ENCODE data around the gene APBA2.

Gene APBA2

DNA sequence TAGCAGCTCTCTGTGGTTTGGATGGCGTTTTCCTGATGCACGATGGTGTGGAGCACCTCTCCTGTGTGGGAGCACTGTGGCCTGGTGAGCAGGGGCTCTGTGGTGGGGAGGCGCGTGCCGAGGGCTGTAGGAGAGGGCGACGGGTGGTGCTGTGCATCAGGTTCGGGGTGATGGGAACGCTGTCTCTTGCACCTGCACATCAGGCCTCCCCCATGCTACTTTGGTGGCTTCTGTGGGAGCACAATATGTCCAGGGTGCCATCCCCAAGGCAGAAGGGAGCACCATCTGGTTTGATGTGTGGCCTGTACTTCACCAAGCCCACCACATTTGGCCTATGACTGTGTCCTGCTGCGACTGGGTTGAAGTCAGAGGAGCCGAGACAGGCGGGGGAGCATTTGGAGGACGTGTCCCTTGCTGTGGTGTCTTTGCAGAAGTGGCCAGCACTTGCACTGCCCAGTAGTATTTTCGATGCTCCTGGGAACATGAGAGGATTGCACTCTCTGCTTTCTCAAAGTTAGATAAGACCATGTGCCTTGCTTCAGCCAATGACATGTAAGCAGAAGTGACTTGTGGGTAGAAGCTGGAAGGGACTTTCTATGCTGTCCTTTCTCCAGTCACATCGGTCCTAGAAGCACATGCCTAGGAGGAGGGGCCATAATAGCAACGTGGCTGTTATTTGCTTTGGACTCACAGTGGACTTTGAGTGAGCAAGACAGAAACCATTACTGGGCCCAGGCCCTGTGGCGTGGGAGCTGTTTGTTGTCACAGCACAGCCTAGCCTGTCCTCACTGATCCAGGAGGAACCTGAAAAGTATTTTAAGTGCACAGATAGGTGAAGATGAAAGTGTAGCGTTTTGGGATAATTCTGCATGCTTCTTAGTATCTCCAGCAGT, 72.1 kb downstream of the APBA2 start:
- DNase-seq (ENCODE audit: low read depth) = no peak

DNA sequence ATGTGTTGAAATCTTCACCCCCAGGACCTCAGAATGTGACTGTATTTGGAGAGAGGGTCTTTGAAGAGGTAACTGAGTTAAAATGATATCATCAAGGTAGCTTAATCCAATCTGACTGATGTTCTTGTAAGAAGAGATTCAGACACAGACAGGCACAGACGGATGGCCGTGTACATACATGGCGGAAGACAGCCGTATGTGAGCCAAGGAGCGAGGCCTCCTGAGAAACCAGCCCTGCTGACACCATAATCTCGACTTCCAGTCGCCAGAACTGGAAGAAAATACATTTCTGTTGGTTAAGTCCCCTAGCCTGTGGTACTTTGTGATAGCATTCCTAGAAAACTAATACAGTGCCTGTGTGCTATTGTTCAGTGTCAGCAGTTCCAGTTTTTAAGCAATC, 73.6 kb downstream of the APBA2 start:
- no peak for DNase-seq (ENCODE audit: low read depth)

DNA sequence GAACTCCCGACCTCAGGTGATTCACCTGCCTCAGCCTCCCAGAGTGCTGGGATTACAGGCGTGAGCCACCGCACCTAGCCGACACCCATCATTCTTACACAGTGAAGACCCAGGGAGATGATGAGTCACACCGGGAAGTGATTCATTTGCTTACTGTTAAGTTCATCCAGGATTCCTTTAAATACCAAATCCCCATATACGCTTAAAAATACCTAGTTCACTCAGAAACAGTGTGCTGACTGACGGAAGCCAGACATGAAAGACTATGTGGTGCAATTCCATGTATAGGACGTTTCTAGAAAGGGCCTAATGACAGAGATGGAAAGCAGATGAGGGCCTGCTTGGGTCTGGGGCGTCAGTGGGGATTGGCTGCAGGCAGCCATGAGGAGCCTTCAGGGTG, 75.2 kb downstream of the APBA2 start:
- no peak for DNase-seq (ENCODE audit: low read depth)

DNA sequence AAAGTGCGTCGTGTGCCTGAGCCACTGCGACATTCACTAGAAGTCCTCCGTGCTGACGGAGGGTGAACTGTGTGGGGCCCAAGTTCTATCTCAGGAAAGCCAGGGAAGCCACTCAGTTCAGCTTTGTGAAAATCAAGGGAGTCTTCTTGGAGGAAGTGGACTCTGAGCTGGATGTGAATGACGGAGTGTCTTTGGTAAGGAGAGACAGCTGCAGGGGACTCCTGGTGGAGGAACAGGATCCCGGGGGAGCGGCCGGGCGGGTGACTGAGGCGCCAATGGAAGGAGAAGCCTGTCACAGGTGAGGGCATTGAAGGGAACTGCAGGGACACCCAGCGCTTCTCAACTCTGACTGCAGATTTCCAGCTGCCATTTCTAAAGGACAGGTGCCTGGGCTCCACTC, 75.6 kb downstream of the APBA2 start:
- DNase-seq (ENCODE audit: low read depth) = no peak

DNA sequence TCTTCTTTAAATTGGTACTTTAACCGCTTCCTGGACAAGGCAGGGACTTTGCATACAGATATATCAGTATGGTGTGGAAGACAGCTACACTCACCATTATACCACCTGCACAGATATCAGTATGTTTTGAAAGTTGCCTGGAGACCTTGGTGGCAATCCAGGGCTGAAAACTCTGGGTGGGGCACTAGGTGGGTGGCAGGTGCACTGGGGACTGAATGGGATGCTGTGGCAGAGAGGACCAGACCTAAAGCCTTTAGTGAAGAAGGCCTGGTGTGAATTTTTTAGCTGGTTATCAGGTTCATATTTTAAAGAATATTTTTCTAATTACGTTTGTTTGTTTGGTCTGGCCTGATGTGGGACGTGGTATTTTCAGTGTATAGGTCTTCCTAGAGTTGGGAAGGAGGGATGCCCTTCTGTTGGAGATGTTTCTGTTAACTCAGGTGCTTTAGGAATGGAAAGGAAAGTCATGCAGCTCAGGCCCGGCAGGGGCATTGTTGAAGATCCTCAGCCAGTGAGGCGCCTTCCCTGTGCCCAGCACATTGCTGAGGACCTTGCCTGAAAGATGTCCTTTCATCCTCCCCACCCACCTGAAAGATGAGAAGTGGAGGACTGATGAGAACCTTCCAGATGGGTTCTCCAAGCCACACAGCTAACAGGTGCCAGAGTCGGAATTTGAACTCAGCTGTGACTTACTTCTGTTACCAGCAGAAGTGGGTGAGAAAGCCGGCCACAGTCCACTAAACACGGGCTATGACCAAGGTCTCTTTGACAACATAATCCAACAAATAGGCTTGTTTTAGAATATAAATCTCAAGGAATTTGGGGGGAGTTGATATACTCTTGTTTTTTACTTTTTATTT, 77.3 kb downstream of the APBA2 start:
- no peak for DNase-seq (ENCODE audit: low read depth)

DNA sequence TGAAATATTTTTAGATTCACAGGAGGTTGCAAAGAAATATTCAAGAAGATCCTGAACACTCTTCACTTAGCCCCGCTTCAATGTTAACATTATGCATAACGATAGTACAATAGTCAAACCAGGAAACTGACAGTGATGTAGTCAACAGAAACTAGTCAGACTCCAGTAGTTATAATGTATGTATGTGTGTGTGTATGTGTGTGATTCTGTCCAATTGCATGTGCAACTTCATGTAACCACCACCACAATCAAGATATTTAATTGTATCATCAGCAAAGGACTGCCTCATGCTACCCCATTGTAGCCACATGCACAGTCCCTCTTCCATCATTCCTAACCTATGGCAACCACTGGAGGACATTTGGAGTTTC, 77.9 kb downstream of the APBA2 start:
- no peak for DNase-seq (ENCODE audit: low read depth)

DNA sequence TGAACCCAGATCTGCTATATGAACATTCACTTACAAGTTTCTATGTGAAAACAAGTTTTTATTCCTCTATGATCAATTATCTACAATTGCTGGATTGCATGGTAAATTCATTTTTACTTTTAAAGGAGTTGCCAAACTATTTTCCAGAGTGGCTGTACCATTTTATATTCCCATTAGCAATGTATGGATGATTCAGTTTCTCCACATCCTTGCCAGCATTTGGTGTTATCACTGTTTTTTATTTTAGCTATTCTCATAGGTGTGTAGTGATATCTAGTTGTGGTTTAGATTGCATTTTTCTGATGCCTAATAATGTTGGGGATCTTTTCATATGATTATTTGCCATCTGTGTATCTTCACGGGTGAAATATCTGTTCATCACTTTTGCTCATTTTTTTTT, 78.3 kb downstream of the APBA2 start:
- DNase-seq (ENCODE audit: low read depth) = no peak

DNA sequence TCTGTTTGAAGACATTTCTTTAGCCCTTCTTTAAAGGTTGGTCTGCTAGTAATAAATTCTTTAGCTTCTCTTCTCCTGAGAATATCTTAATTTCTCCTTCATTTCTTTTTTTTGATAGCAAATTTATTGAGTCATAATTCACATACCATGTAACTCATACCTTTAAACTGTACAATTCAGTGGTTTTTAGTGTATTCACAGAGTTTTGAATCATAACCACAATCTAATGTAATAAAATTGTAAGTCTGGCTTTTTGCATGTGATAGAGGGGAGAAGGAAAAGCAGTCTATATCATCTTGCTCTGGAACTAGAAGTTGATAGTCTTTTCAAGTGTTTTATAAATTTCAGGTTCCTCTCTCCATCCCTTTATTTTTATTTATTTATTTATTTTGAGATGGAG, 81.3 kb downstream of the APBA2 start:
- DNase-seq (ENCODE audit: low read depth) = no peak

DNA sequence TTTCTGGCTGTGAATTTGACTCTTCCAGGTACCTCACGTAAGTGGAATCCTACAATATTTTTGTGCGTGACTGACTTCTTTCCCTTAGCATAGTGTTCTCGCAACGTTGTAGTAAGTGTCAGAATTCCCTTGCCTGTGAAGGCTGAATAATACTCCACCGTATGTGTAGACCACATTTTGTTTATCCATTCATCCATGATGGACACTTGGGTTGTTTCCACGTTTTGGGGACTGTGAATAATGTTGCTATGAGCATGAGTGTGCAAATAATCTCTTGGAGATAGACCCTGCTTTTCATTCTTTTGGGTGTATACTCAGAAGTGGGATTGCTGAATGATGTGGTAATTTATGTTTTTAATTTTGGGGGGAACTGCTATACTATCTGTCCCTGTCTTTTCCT, 82.2 kb downstream of the APBA2 start:
- no peak for DNase-seq (ENCODE audit: low read depth)

DNA sequence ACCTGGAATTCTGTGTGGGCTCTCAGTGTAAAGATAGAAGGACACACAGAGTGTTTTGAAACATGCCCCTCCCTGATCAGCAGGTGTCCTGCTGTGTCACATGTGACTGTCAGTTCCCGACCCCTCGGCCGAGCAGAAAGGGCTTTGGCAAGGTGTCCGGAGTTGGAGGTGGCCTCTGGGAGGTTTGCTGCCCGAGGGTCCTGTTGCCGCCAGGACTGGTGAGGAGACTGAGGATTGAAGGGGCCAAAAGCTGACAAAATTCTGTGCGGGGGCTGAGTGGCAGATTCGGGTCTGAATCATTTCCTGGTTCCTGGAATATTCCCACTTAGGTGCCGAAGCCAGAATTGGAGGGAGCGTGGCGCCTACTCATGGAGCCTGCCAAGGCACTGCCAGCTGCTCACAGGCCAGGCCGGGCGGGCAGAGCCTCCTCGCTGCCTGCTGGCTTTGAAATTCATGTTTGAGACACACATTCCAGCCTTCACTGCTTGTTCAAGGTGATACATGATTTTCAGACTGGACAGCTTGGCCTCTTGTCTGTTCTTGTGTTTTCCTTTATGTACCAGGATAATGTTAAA, 83.8 kb downstream of the APBA2 start:
- DNase-seq (ENCODE audit: low read depth) = no peak

DNA sequence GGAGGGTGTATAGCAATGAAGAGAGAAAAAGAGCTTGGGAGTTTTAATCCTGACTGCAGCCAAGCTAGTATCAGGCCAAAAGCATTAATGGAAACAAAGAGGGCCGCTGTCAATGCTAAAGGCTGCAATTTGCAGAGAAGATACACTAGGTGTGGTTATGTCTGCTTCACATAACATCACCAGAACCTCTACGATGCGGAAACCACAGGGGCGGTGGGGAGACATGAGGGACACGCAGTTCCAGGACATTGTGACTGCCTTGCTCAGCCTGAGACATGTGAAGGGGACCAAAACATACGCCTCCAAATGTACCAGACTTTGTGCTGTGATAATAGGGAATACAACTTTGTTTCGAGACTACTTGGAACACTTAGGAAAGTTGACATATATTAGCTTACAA, 88.4 kb downstream of the APBA2 start:
- no peak for DNase-seq (ENCODE audit: low read depth)

DNA sequence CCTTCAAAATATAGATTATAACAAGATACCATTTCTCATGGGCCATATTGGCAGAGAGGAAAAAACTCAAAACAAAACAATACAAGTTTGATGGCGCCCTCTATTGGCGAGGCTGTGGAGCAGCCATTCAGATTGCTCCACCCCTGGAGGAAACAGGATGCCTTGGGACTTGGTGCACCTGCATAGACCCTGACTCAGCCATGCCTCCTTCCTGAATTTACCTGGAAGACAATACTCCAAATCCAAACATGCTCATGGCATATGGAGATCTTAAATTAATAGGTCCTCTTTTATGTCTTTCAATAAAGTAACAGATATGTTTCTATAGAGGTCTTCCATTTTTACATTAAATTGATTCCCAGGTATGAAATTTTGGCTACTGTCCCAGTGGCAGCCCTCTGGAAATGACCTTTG, 90.0 kb downstream of the APBA2 start:
- no peak for DNase-seq (ENCODE audit: low read depth)

DNA sequence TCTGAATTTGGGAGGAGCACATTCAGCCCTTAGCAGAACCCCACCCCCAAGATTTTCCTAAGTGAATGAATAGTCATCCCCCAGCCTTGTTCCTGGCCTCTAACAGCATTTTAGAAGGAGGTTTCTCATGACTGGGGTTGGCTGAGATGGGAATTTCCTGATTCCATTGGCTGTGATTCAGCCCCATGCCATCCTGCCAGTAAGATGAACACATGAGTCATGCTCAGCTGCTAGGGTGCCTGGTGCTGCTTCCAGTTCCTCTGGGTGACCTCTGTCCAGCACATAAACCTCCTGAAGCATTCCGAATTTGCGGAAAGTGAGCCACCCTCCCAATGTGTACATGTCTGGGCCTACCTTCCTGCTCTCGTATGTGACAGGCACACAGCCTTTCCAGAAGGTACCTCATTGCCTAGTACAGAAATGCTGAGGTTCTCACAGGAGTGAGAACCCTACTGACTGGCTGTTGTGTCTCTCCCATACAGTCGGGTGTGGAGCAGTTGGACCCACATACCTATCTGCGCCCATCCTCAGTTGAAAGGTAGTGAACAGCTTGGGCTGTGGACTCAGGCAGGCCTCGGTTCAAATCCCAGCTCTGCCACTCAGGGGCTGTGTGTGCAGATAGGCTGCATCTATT, 91.7 kb downstream of the APBA2 start:
- no peak for DNase-seq (ENCODE audit: low read depth)

DNA sequence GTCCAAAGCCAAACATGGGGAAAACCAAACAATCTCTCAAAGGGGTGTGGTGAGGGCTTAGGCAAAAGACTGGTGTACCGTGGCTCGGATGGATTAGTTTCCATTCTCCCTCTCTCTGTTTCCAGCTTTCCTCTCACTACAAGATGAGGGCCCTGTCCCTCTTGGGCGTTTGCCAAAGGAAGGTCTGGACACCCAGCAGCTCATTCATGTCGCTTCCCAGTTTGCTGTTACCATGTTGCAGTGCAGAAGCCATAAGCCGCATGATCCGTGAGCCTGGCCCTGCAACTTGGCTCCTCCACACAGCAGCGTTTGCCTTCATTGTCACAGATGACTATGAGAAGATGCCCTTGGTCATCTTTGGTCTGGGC, 92.2 kb downstream of the APBA2 start:
- DNase-seq (ENCODE audit: low read depth) = no peak

DNA sequence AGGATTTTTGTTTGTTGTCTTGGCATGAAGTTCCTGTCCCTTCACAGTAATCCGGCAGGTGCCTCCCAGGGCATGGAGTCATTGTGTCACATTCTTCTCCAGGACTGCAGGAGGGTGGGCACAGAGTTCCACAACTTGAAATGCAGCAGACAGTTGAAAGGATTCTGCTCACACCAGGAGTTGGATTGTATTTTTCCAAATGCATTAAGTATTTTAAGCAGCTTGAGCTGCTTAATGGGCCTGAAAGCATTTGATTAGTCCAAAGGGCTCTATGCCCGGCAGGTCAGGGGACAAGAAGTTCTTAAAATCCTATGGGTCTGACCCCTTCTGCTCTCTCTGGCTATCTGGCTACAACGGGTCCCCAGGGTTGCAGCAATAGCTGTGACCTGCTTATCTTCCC, 92.9 kb downstream of the APBA2 start:
- no peak for DNase-seq (ENCODE audit: low read depth)

DNA sequence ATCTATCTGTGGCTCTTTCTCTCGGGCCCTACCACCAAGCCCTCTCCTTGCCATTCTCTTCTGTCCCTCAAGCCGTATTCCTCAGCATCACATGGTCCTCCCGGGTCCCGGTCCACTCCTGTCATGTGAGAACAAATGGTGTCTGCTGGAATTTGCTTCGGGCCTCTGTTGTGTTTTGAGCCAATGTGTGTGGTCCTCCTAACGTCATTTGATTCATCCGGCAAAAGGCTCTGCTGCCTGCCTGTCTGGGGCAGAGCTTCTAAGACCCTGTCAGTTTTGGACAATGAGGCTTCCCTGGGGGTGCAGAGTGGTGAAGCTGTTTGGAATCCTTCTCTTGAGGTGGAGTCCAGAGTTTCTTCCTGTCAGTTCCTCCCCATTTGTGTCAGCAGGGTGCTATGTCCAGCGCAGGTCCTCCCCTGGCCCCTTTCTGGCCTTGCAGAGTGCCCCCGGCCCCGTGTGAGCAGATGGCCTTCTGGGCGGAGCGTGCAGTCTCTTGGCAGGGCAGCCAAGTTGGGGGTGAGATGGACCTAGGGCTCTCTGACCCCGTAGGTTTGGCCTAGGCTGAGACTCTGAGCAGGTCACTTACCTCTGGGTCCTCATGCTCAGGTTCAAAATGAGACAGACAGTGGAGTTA, 93.6 kb downstream of the APBA2 start:
- DNase-seq (ENCODE audit: low read depth) = no peak

DNA sequence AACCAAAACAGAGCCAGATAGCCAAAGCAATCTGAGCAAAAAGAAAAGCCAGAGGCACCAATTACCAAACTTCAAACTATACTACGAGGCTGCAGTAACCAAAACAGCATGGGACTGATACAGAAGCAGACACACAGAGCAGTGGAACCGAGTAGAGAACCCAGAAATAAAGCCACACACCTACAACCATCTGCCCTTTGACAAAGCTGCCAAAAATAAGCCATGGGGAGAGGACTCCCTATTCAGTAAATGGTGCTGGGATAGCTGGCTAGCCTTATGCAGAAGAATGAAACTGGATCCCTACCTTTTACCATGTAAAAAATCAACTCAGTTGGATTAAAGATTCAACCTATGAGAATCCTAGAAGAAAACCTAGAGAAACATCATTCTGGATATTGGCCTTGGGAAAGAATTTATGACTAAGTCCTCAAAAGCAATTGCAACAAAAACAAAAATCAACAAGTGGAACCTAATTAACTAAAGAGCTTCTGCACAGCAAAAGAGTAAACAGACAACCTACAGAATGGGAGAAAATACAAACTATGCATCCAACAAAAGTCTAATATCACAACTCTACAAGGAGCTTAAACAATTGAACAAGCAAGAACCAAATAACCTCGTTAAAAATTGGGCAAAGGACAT, 95.1 kb downstream of the APBA2 start:
- DNase-seq (ENCODE audit: low read depth) = no peak

DNA sequence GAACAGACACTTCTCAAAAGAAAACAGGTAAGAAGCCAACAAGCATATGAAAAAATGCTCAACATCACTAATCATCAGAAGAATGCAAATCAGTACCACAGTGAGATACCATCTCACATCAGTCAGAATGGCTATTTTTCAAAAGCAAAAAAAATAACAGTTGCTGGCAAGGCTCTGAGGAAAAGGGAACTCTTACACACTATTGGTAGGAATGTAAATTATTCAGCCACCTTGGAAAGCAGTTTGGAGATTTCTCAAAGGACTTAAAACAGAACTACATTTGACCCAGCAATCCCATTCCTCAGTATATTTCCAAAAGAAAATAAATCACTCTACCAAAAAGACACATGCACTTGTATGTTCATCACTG, 95.6 kb downstream of the APBA2 start:
- DNase-seq (ENCODE audit: low read depth) = no peak

DNA sequence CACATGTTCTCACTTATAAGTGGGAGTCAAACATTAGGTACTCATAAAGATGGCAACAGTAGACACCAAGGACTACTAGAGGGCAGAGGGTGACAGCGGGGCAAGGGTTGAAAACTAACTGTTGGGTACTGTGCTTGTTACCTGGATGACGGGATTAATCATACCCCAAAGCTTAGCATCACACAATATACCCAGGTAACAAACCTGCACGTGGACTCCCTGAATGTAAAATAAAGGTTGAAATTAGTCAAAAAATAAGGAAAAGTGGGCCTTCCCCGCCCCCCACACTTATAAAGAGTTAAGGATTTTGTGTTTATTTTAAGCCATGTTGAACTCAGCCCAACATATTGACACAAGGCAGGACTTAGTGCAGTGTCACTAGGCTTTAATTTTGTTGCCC, 96.1 kb downstream of the APBA2 start:
- DNase-seq (ENCODE audit: low read depth) = no peak

DNA sequence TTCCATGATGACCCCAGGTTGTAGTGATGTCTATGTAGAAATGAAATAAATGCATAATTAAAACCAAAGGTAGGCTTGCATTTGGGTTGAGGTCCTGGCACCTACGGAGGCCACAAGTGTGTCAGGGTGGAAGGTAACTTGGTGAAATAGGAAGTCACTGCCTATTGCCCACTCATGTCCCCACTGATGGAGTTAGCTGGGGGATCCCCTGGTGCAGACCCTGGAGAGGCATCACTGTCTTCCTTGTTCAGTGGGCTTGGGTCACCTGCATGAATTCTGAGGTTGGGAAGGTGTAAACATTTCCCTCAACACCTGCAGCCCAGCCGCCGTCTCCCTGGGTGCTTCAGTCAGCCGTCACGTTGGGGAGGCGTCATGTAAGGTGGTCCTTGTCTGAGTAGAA, 97.1 kb downstream of the APBA2 start:
- DNase-seq (ENCODE audit: low read depth) = no peak

DNA sequence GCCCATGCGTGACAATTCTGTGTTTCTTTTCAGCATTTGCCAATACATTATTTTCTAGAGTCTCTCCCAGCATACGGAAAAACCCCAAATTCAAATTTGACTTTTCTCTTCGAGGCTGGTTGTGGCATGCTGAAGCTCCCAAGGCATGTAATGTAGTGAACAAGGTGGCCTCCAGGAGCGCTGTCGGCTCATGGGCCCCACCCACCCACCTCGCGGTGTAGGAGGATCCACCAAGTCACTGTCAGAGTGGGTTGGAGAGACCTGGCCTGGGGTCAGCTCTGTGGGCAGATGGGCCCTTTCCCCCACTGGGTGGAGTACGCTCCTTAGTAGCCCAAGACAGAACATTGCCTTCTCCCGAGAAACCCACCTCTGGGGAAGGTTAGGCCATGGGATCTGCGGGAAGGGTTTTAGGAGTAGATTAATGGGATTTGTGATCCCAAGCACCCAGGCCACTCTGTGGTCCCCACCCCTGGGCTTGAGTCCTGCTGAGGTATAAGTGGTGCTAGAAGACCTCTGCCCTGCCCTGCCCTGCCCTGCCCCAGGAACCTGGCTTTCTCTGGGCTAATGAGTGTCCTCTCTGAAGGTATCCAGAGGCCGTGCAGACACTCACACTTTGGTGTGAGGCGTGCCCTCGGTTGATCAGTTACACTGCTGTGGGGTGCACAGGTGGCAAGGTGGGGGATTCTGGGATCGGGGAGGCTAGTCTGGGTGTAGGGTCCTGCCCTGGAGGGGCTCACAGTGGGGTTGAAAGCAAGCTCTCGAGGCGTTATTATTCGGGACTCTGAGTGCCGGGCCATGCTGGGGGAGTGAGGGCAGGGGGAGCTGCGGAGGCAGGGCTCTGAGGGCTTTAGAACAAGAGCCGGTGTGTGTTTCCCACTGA, 97.9 kb downstream of the APBA2 start:
- no peak for DNase-seq (ENCODE audit: low read depth)
